K562 (cell line): ENCODE measurements around the gene HELZ. TPM values are rescaled to one million over a fixed set of nuclear protein-coding genes. Genes with fewer than 3 reads are reported as not detected.
A peak's percentile ranks its signal among the peaks of the same experiment; 100 is the strongest.

Experiments used
- ATAC-seq: fragments of 200-7000 bp; cut with Tn5 transposase; 3 replicates; pipeline ENCODE4 v1.9.1; 2020; ENCODE audit warnings: moderate library complexity
- BruUV-seq: library from RNA; stranded (reverse); fragments of 400-500 nt; replicated peaks from 2 replicates; lab custom pipeline; 2021; lab: Mats Ljungman, UMichigan
- CTCF ChIA-PET: fragments of 300-600 bp; formaldehyde crosslinking; extraction: SDS; loops from one replicate; lab custom pipeline; 2021; ENCODE audit warnings: low intra/inter-chr PET ratio; lab: Yijun Ruan, JAX
- POLR2A ChIA-PET: fragments of 300-600, 350-650 bp; sonication (Branson Sonifier 250); formaldehyde crosslinking; extraction: SDS; loops from one replicate; lab custom pipeline; 2021; ENCODE audit warnings: antibody characterized with exemption, inconsistent platforms; lab: Yijun Ruan, JAX
- DNase-seq, 4 experiments: peaks; one replicate each; pipeline versions ENCODE4 v3.0.0 to v3.0.0-alpha.2; 2011 to 2018; ENCODE audit warnings: low spot score in 3 of 4, mixed read lengths in 3 of 4; ENCODE audit errors: extremely low read depth in 1 of 4
- FAIRE-seq: peaks from 2 replicates; lab custom pipeline; 2011; peaks lifted over from hg19 to GRCh38; lab: Jason Lieb, UNC
- H2AFZ ChIP-seq: 2 replicates; pipeline ENCODE4 v1.6.0; 2011; ENCODE audit warnings: low read depth, low read length, control low read depth, inconsistent platforms
- H3K27ac ChIP-seq: fragments of 200-600 bp; 3 replicates; pipeline ENCODE4 v1.8.0; 2011; ENCODE audit warnings: low read depth, mild to moderate bottlenecking, control low read depth, inconsistent platforms, low read length, moderate library complexity, mixed read lengths; ENCODE audit errors: extremely low read depth
- H3K27me3 ChIP-seq, 2 experiments: fragments of 300-600 bp in 1 of 2; 2 replicates in 1 of 2; 3 replicates in 1 of 2; pipeline versions ENCODE4 v1.6.0 to v1.8.0; 2011; ENCODE audit warnings: inconsistent platforms in 2 of 2, low read length in 2 of 2, mild to moderate bottlenecking in 1 of 2, mixed read lengths in 1 of 2, moderate library complexity in 1 of 2; ENCODE audit not compliant: control insufficient read depth in 2 of 2, insufficient read depth in 2 of 2
- H3K36me3 ChIP-seq: fragments of 300-600 bp; 3 replicates; pipeline ENCODE4 v1.8.0; 2011; ENCODE audit warnings: mild to moderate bottlenecking, low read length, inconsistent platforms; ENCODE audit not compliant: control insufficient read depth, insufficient read depth
- H3K4me1 ChIP-seq, 2 experiments: fragments of 200-600 bp in 1 of 2; replicated peaks in 1 of 2; 2 replicates in 1 of 2; 3 replicates in 1 of 2; pipeline versions ENCODE4 v1.5.1 to v1.8.0; 2011; ENCODE audit warnings: inconsistent platforms in 2 of 2, low read length in 2 of 2, mild to moderate bottlenecking in 1 of 2, mixed read lengths in 1 of 2, moderate library complexity in 1 of 2; ENCODE audit not compliant: control insufficient read depth in 2 of 2, insufficient read depth in 2 of 2
- H3K4me2 ChIP-seq: 2 replicates; pipeline ENCODE4 v1.6.1; 2011; ENCODE audit warnings: low read length, control low read depth, inconsistent platforms, mixed read lengths; ENCODE audit not compliant: insufficient read depth
- H3K4me3 ChIP-seq: fragments of 200-600 bp; sonication (generic), shearing (Covaris generic); 2 replicates; pipeline ENCODE4 v1.5.1; 2016; ENCODE audit warnings: control low read depth, inconsistent platforms
- H3K79me2 ChIP-seq: fragments of 200-600 bp; 3 replicates; pipeline ENCODE4 v1.8.0; 2011; ENCODE audit warnings: low read length, inconsistent platforms; ENCODE audit not compliant: control insufficient read depth, insufficient read depth
- H3K9ac ChIP-seq, 2 experiments: 2 replicates each; pipeline versions ENCODE4 v1.6.0 to v1.6.1; 2011; ENCODE audit warnings: low read depth in 2 of 2, low read length in 2 of 2, control low read depth in 1 of 2, inconsistent platforms in 1 of 2, mild to moderate bottlenecking in 1 of 2, mixed read lengths in 1 of 2; ENCODE audit not compliant: insufficient read depth in 1 of 2
- H3K9me1 ChIP-seq: one replicate; pipeline ENCODE4 v1.6.0; 2011; ENCODE audit warnings: inconsistent platforms, mild to moderate bottlenecking, low read length, moderate library complexity; ENCODE audit not compliant: control insufficient read depth, insufficient read depth
- H3K9me3 ChIP-seq: replicated peaks from 2 replicates; pipeline ENCODE4 v1.5.1; 2011; ENCODE audit warnings: low read depth, low read length, inconsistent platforms; ENCODE audit not compliant: control insufficient read depth, insufficient read depth
- H4K20me1 ChIP-seq: replicated peaks from 2 replicates; pipeline ENCODE4 v1.6.1; 2011; ENCODE audit warnings: low read length, inconsistent platforms, mixed read lengths; ENCODE audit not compliant: control insufficient read depth, insufficient read depth
- CEBPB ChIP-seq: fragments of 450-650 bp; IDR thresholded peaks from 2 replicates; pipeline ENCODE4 v1.6.1; 2016; ENCODE audit warnings: missing genetic modification characterization, missing compliant biosample characterization
- FOS ChIP-seq: IDR thresholded peaks from 3 replicates; pipeline ENCODE4 v1.6.1; 2011; ENCODE audit not compliant: insufficient read length; ENCODE audit errors: extremely low read depth
- GMEB1 ChIP-seq: fragments of 250-450 bp; sonication (Bioruptor Pico); IDR thresholded peaks from 2 replicates; pipeline ENCODE4 v1.4.0; 2020; ENCODE audit warnings: mild to moderate bottlenecking
- WGBS: fragments of 100-300 bp; shearing (Covaris generic); methylation state at CpG from one replicate; pipeline ENCODE4 v1.1.6; 2016; ENCODE audit warnings: low coverage, mixed read lengths; ENCODE audit not compliant: insufficient coverage; ENCODE audit errors: missing lambda C conversion rate; 5-methylcytosine and 5-hydroxymethylcytosine counted together
- in situ Hi-C: fragments of 300-500 bp; cut with MboI; formaldehyde crosslinking; loops from 4 replicates; pipeline ENCODE4 v1.15.0; 2018; ENCODE audit warnings: inconsistent platforms, mixed read lengths
- intact Hi-C: fragments of 100-400 bp; cut with micrococcal nuclease; formaldehyde crosslinking; loops from 2 replicates; pipeline ENCODE4 v1.14.2; 2022
- polyA plus RNA-seq, 8 experiments: library from polyadenylated mRNA; depleted of rRNA in 4 of 8; stranded (reverse) in 5 of 8; unstranded in 3 of 8; fragments of >200 nt; fragmentation: Nextera tagmentation in 2 of 8; fragmentation: Illumina TruSeq in 1 of 8; extraction: Ambion mirVana in 2 of 8; extraction: Trizol in 1 of 8; gene quantifications; 2 replicates each; pipeline versions ENCODE4 v1.2.1 to v1.2.3, GENCODE V29; 2011 to 2014; ENCODE audit warnings: inconsistent platforms in 1 of 8, missing spikeins in 1 of 8
- total RNA-seq, 7 experiments: library from RNA; depleted of rRNA in 6 of 7; stranded (reverse); fragments of >200 nt in 6 of 7; fragmentation: Illumina TruSeq in 2 of 7; extraction: Trizol in 2 of 7; gene quantifications; 2 replicates each; pipeline versions ENCODE4 v1.2.1 to v1.2.3, GENCODE V29; 2011 to 2021; ENCODE audit warnings: low replicate concordance in 1 of 7

HELZ gene
- total and polyA plus RNA-seq, 9 of the 15 experiments (the other 6 are each of a cell fraction or from before 2014, with no cell fraction given): 5.2 to 39.8 (median 17.3) TPM

GRCh38 chr17:67270416-67270815 is 25.4 kb upstream of the HELZ start:
- no TSS peak for BruUV-seq
- intact Hi-C loops: no loop called here

More at GRCh38 chr17:67270416-67270815, 25.4 kb upstream of the HELZ start:
- no peaks in the 10 kb centered on the region for H3K36me3 ChIP-seq
- TF ChIP-seq GMEB1 (CRISPR knock-in tag) (no peak), CEBPB (tag) (peak; percentile 24; the same call in 1 of the 2 replicates), FOS (no peak)
- in situ Hi-C loops: no loop called here
- no peak overlapping the region for H3K4me2 ChIP-seq
- ATAC-seq (no peak), DNase-seq (no peak), FAIRE-seq (no peak)
- no peaks in the 10 kb centered on the region; a peak in 1 of 5 replicates for H3K4me1 ChIP-seq
- H4K20me1 ChIP-seq: no peaks in the 10 kb centered on the region
- no peaks in the 10 kb centered on the region for H3K27me3 ChIP-seq
- 18% methylated on average over 6 of the region's 6 CpGs for WGBS
- no peaks in the 10 kb centered on the region for H3K9me3 ChIP-seq
- CTCF ChIA-PET: no interaction called here
- POLR2A ChIA-PET: no interaction called here
- no peak overlapping the region for H2AFZ ChIP-seq
- H3K27ac ChIP-seq: no peak overlapping the region
- H3K9me1 ChIP-seq: no peaks in the 10 kb centered on the region
- H3K79me2 ChIP-seq: no peaks in the 10 kb centered on the region
- no peak overlapping the region for H3K4me3 ChIP-seq
- H3K9ac ChIP-seq: no peak overlapping the region
